ENCODE results near the gene LRRC18. TPM values are rescaled to one million over a fixed set of nuclear protein-coding genes. Genes with fewer than 3 reads are reported as not detected.

LRRC18 gene
- total RNA-seq, 4 donors from 2014 or later, result 0.21 TPM; not detected in 3

- TF ChIP-seq, protein P1, sequence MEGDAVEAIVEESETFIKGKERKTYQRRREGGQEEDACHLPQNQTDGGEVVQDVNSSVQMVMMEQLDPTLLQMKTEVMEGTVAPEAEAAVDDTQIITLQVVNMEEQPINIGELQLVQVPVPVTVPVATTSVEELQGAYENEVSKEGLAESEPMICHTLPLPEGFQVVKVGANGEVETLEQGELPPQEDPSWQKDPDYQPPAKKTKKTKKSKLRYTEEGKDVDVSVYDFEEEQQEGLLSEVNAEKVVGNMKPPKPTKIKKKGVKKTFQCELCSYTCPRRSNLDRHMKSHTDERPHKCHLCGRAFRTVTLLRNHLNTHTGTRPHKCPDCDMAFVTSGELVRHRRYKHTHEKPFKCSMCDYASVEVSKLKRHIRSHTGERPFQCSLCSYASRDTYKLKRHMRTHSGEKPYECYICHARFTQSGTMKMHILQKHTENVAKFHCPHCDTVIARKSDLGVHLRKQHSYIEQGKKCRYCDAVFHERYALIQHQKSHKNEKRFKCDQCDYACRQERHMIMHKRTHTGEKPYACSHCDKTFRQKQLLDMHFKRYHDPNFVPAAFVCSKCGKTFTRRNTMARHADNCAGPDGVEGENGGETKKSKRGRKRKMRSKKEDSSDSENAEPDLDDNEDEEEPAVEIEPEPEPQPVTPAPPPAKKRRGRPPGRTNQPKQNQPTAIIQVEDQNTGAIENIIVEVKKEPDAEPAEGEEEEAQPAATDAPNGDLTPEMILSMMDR (IDR thresholded peaks at IDR 0.05), result no peak
- TF ChIP-seq POLR2A (IDR thresholded peaks at IDR 0.05), result no peak
- Histone ChIP-seq H3K27me3 (no peaks in the 10 kb centered on the region), H3K36me3 (no peaks in the 10 kb centered on the region), H3K4me1 (no peaks in the 10 kb centered on the region), H3K4me3 (no peak overlapping the region), H3K9me3 (no peaks in the 10 kb centered on the region), H3K27ac (no peak overlapping the region)
- DNase-seq, result no peak
- intact Hi-C loops (cut with DNase I; ENCODE audit: low total_unique reads), result loop anchor here (5.0 kb wide), 1 partner anchor 189 kb away; no protein-coding TSS in a partner anchor
Measured at GRCh38 chr10:48978318-48978717, 38.7 kb upstream of the LRRC18 start.

GRCh38 chr10:48976196-48976595 lies 36.6 kb upstream of the LRRC18 start:
- TF ChIP-seq, protein P1 (IDR thresholded peaks at IDR 0.05), result peak in 2 of 4 experiments; percentile 9 to 20
- no peak for TF ChIP-seq POLR2A (IDR thresholded peaks at IDR 0.05)

GRCh38 chr10:48974510-48975156 lies 35.0 kb upstream of the LRRC18 start:
- intact Hi-C loops (cut with DNase I; ENCODE audit: low total_unique reads), result loop anchor here (5.0 kb wide), 1 partner anchor 193 kb away; no protein-coding TSS in a partner anchor
- Histone ChIP-seq H3K27me3 (no peaks in the 10 kb centered on the region), H3K4me3 (no peak overlapping the region), H3K9me3 (no peaks in the 10 kb centered on the region), H3K4me1 (no peaks in the 10 kb centered on the region), H3K27ac (no peak overlapping the region), H3K36me3 (no peaks in the 10 kb centered on the region)
- no peak for DNase-seq
- no peak for TF ChIP-seq POLR2A (IDR thresholded peaks at IDR 0.05)
- TF ChIP-seq, protein P1 (IDR thresholded peaks at IDR 0.05), result no peak

More at GRCh38 chr10:48976196-48976595, 36.6 kb upstream of the LRRC18 start:
- Histone ChIP-seq H3K36me3 (no peaks in the 10 kb centered on the region), H3K27ac (no peak overlapping the region), H3K4me3 (no peak overlapping the region), H3K4me1 (no peaks in the 10 kb centered on the region), H3K9me3 (no peaks in the 10 kb centered on the region), H3K27me3 (no peaks in the 10 kb centered on the region)
- intact Hi-C loops (cut with DNase I; ENCODE audit: low total_unique reads), result loop anchor here (5.0 kb wide), 1 partner anchor 191 kb away; no protein-coding TSS in a partner anchor
- no peak for DNase-seq

DNA sequence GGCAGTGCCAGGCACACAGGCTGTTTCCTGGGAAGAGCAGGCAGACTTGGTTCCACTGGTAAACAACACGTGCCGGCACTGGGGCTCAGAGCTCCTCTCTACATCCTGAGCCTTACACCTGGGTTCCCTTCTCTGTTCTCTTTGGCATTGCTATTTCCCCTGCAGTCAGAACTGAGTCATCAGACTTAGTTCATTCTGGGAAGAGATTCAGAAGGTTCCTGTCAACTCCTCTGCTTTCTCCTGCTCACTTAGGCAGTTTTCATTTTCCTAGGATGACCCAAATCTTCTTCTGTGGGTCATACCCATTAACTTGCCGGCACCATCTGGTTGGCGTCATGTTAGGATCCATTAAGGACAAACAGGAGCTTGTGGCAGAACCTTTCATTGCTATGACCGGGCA lies 33.4 kb upstream of the LRRC18 start:
- no peaks in the 10 kb centered on the region for H3K9me3 ChIP-seq
- H3K36me3 ChIP-seq, result no peaks in the 10 kb centered on the region
- TF ChIP-seq POLR2A (IDR thresholded peaks at IDR 0.05), result no peak
- TF ChIP-seq, protein P1 (IDR thresholded peaks at IDR 0.05), result no peak
- no peaks in the 10 kb centered on the region for H3K27me3 ChIP-seq
- H3K4me1 ChIP-seq, result no peaks in the 10 kb centered on the region
- H3K27ac ChIP-seq, result no peak overlapping the region
- intact Hi-C loops (cut with DNase I; ENCODE audit: low total_unique reads), result no loop called here
- no peak overlapping the region for H3K4me3 ChIP-seq
- DNase-seq, result no peak

DNA sequence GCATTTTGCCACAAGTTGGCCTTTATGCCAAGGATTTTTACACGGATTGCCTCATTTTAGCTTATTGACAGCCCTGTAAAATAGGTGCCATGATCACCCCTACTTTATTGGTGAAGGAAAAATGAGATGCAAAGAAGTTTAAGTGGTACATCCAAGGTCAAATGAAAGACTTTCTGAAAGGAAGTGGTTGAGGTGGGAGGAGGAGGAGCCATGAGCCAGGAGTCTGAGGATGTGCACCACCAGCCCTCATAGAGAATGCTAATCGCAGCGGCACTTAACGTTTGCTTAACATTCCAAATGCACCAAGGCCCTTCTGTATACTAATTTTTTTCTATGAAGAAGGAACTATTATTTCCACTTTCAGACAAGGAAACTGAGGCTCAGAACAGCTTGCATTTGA lies 31.0 kb upstream of the LRRC18 start:
- TF ChIP-seq POLR2A (IDR thresholded peaks at IDR 0.05), result no peak
- TF ChIP-seq, protein P1 (IDR thresholded peaks at IDR 0.05), result no peak
- Histone ChIP-seq H3K27ac (no peak overlapping the region), H3K4me3 (no peak overlapping the region), H3K36me3 (no peaks in the 10 kb centered on the region), H3K27me3 (no peaks in the 10 kb centered on the region), H3K9me3 (no peaks in the 10 kb centered on the region), H3K4me1 (no peaks in the 10 kb centered on the region)
- intact Hi-C loops (cut with DNase I; ENCODE audit: low total_unique reads), result no loop called here
- DNase-seq, result no peak

All from uterus (tissue), 4 donors.